ENCODE data around the gene SNED1.
"Not testable (repeated sequence)": the region's sequence is repeated elsewhere in the genome, so short reads cannot be mapped to it uniquely, and the experiment has no call there.

The SNED1 gene

DNA sequence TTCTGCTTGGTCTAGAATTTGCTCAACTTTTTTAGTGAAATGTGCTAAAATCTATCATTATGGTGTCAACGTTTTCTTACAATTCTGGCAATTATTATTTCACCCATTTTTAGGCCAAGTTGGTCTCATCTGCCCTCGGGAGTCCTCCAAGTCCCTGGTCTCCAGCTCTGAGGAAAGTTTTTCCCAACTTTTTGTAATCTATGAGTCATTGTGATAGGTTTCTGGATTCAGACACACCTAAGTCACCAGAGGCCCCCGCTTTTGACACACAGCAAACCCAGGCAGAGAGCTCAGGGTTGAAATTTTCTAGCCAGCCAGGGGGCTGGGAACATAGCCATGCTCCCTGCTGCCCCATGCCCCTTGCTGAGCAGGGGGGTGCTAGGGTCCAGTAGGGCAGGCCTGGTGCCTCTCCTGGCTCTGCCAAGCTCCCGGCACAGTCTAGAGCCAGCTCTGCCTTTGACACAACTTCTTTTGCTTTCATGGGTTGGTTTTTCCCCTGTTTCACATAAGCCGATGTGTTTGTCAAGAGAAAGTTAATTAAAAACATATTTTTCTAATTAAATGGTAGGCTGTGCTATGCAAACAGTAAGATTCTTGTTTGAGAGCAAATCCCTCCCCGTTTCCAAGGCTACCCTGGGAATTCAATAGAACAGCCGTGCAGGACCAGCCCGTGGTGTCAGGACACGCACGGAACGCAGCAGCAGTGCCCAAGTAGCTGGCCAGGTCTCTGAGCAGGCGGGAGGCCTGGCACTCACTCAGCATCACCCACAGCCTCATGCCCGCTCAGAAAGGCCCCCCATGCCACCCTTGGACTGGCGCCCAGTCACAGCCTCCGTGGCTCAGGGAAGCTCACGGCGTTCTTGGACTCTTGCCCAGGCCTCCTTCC is 25.5 kb upstream of the SNED1 start:
- peak; percentile 39 for DNase-seq

DNA sequence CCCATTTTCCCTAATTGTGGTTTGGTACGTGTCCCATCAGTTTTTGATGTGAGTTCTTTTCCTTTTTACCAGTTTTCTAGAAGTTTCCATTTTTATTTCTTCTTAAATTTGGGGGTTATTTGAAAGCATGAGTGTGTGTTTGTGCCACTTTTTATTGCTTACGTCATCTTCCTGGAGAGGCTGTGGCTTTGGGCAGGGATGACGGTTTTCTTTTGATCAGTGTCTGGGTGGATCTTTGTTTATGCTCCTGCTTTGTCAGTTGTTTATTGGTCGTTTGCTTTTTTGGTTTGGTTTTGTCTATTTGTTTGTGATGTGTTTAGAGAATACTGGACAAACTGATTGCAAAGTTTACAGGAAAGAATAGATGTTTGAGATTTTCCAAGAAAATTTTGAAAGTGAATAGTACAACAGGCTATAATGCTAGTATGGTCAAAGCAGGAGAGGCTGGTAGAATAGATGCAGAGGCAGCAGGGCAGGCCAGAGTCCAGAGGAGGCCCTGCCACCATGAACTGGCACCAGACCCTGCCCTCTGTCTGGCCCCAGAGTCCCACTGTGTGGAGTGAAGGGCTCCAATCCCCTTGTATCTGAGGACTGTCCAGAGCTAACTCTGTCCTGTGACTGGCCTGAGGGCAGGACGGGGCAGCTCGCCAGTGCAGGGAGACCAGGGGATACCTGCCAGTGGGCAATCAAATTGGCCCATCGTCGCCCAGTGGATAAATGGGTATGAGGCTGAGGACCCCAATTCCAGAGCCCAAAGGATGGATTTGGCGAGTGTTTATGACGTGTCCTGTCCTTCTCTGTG is 23.4 kb upstream of the SNED1 start:
- no peak for DNase-seq

DNA sequence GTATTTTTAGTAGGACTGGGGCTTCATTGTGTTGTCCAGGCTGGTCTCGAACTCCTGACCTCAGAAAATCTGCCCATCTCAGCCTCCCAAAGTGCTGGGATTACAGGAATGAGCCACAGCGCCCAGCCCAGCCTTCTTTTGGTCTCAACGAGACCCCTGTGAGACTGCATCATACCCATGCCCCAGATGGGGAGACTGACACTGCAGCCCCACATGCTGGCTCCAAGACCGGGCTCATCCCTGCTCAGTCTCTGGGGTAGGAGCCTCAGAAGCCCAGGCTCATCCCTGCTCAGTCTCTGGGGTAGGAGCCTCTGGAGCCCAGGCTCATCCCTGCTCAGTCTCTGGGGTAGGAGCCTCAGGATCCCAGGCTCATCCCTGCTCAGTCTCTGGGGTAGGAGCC is 22.5 kb upstream of the SNED1 start:
- not testable (repeated sequence) for DNase-seq

DNA sequence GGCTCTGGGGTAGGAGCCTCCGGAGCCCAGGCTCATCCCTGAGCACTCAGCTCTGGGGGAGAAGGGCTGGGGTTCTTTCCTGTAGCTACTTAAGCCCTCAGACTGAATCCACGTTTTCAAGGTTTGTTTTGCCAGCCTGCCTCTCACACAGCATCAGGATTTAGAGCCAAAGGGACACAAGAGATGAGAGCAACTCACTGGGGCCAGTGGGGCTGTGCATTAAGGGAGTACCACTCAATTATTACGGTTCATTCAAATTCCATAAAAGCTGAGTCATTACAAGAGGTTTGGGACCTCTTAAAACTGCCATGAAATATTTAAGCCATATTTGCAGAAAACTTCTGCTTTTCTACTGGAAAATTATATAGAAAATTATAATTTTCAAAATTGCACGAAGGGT is 17.1 kb upstream of the SNED1 start:
- DNase-seq: no peak

DNA sequence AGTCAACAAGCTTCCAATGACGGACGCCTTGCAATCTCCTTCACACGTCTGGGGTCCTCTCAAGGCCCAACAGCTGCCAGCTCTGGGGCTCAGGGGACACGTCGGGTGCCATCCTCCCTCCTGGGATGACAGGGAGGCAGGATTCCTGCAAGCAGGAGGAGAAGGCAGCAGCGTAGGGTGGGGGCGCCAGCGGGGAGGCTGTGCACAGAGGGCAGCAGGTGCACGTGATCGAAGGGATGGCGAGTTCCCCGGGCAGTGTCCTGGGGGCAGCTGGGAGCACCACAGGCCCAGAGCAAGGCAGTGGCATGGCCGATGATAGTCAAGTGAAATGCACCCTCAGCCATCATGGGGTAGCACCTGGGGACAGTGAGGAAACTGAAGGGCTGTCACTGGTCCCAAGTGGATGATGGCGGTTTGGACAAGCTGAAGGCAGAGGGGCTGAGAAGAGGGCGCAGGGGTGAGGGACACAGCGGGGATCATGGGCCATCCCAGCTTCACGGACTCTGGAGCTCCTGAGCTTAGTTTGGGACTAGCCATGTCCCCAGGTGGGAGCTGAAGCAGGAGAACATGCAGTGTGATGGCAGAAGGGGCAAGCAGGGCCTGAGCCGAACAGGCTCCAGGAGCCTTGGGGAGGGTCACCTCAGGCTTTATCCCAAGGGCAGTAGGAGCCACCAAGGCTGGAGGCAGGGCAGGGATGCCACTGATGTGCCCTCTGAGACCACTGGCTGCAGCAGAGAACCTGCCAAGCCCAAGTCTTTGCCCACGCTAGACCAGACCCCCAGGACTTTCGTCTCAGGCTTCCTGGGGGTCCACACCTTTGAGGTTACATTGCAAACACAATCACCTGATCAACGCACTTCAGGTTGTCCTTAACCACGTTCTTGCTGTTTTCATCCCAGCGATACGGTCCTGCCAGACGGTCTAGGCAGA is 16.3 kb upstream of the SNED1 start:
- no peak for DNase-seq

DNA sequence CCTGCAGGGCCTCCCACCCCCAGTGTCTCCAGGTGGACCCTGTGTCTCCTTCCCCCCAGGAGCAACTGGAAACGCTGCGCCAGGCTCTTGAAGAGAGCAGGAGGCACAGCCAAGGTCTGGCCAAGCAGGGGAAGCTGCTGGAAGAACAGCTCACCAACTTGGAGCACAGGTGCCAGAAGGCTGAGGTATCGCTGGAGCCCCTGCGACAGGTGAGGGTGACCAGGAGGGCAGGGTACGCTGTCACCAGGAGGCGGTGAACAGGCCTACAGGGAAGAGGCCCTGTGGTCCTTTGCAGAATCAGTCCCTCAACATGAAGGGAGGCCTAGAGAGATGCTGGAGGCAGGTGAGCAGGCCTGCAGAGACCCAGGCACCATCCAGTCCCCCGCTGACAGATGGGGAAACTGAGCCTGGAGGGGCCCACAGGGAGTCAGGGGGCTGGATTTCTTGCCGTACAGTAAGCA is 15.6 kb upstream of the SNED1 start:
- DNase-seq: no peak

DNA sequence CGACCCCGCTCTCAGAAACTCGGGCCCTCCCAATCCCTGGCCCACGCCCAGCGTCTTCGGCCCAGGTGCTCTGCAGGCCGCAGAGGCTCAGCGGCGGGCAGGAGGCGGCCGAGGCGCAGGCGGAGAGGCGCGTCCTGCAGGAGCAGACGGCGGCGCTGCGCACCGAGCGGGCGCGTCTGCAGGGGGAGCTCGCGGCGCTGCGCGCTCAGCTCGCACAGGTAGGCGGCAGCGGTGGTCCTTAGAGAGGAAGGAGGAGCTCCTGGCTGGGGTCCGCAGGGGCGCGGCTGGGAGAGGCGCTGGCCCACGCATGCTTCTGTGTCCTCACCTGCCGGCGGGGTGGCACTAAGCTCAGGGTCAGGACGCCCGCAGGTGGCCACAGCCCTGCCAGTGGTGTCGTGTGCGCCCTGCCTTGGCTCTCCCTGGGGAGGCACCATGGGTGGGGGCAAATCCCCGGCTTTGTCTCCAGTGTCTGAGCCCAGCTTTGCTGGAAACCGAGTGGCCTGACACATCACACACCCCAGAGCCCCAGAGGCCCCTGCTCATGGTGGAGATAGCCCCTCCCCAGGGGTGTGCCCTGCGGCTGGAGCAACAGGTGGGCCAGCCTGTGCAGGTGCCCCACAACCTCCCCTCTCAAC is 14.9 kb upstream of the SNED1 start:
- DNase-seq: peak; percentile 32

DNA sequence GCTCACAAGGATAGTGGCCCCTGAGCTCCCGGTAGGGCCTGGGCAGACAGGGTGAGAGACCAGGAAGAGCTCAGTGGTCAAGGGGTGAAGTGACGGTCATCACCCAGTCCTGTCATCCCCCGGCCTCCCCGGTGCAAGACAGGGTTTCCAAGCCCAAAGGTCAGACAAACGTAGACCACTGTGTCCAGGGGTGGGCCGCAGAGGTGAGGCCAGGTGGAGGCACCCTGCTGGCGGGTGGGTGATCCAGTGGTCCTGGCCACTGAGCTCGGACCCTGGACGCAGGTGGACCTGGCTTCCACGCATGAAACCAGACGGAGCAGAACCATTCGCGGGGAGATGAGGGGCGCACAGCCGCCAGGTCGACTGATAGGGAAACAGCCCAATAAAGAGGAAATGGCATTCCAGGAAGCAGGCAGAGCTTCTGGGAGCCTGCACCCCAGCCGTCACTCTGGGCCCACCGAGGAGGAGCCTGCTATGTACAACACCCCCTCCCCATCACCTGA is 14.4 kb upstream of the SNED1 start:
- no peak for DNase-seq

DNA sequence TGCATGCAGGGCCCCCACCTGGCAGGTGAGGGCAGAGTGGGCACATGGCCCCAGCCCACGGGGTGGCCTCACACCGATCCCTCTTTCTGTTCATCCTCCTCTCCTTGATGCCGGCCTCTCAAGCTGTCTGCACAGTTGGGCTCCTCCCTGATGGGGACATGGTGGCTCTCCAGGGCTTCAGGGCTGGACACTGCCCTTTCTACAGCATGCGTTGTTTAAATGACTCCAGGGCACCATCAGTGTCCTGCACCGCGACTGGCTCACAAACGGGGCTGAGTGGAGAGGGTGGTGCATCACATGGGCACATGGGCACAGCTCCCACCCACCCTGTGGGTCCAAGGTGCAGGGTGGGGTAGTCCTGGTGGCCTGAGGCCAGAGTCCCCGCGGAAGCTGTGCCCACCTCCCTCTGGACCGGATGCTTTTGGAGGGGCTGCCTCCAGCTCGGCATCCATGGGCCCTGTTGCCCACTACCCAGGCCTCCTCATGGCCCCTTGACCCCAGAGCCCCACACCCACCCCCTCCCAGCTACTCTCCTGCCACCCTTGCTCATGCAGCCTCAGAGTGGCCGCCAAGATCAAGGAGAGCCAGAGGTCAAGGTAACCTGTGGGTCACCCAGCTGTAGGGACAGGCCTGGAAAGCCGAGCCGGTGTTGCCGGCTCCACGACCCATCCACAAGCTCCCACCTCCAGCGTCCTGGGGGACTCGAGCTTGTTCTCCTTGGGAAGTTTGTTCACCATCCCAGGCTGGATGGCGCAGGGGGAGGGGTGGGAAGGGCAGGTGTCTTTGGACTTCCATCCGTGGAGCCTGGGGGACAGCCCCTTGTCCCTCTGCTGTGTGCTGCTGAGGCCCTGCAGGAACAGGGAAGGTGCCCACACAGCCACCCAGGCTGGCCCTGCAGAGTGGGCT is 12.3 kb upstream of the SNED1 start:
- no peak for DNase-seq

DNA sequence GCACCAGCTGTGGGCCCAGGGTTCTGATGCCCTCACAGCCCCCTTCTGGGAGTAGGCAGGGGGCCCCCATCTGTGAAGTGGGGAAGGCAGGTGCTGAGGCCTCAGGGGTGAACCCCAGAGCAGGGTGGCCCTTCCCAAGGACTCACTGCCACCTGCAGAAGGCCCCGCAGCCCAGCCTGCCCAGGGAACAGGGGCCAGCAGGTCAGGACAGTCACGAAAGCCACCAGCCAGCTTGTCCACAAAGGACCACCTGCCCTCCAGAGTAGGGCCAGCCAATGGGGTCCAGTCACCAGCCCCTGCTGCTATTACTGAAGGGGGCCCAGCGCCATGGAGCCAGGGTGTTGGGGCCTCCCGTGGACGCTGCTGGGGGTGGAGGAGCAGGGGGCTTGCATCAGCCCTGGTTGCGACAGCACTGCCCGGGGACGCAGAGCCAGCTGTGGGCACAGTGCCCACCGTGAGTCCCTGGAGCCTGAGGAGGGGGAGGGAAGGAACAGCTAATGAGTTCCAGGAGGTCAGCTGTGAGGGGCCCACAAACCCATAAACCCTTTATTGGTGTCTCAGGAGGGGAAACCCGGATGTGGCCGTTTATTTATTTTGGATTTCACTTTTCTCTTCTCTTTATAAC is 11.5 kb upstream of the SNED1 start:
- DNase-seq: no peak

DNA sequence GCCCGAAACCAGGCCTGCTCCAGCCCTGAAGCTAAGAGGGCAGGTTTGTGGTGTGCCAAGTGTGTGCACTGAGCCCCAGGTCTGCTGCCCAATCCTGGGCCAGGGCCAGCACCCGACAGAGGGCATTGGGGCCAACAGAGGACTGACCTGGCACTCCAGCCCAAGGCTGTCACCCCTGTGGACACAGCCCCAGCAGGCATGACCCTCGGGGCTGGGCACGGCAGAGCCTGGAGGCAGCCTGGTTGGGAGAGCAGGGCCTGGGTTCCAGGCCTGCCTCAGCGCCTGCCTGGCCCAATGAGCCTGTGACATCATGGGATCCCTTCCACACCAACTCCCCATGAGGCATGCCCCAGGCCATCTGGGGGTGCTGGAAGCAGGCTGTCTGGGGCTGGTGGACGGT is 10.8 kb upstream of the SNED1 start:
- no peak for DNase-seq

DNA sequence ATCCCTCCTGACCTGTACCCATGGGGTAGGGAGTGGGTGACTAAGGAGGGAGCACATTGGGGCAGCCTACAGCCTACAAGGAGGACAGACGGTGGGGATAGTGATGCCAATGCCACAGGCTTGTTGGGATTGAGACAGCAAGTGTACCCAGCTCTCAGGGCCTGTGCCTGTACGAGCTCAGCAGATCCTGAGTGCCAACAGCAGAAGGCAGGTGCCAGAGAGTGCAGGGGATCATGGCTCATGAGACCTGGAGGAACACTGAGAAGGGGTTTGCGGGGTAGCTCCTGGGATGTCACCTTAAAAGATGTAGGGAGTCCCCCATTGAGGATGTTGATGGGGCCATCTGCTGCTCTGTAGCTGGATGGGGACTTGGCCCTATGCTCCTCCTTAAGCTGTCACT is 10.3 kb upstream of the SNED1 start:
- DNase-seq: no peak

DNA sequence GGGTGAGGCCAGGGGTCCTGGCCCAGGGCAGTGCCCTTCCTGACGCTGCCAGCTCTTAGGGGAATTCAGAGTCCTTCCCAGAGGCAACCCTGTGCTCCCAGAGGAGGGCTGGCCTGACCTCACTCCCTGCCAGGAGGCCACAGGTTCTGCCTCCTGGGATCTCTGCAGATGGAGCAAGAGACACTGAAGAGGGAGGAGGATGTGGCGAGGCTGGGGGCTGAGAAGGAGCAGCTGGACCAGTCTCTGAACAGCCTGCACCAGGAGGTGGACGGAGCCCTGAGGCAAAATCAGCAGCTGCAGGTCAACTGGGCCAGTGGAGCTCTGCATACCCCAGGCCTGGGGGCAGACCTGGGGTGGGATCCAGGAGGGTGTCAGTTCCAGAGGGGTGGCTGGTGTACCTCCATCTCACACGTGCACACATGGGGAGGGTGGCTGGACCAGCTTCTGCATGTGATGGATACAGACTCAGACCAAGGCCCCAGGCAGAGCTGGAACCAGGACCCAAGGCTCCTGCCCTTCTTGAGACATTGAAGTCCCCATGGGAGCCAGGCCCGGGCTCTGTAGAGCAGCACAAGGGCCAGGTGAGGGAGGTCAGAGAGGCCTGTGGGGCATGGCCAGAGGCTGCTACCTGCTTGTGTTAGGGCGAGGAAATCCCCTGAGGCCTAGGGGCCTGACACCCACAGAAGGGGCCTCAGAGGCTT is 9.7 kb upstream of the SNED1 start:
- DNase-seq: no peak

DNA sequence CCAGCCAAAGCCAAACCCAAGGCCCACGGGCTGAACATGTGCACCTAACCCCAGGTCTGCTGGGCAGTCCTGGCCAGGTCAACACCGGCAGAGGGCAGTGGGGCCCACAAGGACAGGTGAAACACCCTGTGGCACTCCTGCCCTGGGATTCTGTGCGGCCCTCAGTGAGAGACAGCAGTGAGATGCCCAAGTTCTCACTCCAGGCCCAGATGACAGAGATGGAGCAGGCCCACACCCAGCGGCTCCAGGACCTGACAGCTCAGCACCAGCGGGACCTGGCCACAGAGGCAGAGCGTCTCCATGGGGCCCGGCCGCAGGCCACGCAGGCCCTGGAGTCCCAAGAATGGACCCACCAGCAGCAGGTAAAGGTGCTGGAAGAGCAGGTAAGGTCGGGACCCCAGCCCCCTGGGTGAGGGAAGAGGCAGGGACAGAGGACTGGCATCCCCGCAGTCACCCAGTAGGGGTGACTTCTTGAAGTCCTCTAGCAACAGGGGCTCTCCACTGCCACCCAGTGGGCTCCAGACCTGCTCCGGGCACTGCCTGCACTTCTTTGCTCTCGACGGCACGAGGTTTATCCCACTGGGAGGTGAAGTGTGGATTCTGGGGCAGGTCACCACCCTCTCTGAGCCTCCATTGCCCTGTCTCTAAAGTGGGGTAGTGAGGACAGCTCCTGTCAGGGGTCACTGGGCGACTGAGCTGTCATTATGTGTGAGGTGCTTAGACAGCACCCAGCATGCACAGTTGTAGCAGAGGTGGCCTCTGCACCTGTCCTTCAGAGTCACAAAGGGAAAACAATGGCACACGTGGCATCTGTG is 8.8 kb upstream of the SNED1 start:
- no peak for DNase-seq

DNA sequence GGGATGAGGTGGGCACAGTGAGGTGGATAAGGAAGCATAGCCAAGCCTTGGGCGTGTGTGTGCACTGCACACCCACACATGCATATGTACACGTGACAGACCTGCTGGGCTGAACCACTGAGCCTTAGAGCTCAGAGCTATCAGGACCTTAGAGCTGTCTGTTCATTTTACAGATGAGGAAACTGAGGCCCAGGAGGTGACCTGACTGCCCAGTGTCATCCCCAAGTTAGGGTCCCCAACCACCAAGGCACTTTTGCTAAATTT is 8.2 kb upstream of the SNED1 start:
- DNase-seq: no peak

DNA sequence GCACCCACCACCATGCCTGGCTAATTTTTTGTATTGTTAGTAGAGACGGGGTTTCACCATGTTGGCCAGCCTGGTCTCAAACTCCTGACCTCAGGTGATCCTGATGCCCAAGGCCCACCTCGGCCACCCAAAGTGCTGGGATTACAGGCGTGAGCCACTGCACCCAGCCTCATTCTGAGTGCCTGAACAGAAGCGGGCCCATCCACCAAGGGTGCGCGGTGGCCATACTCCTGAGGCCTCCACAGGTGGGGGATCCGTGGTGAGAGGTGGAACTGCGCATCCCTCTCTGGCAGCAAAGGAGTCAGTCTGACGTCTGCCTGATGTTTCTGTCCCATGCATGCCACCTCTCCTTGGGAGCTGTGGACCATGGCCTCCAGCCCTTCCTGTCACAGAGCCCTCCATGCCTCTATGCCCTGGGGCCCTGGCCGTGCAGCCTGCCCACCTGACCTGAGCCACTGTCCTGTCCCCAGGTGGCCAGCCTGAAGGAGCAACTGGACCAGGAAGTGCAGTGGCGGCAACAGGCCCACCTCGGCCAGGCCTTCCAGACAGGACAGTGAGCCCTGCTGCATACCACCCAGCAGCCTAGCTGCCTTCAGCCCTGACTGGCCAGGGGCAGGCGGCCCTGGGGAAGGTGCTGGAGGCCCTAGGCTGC is 7.6 kb upstream of the SNED1 start:
- no peak for DNase-seq

DNA sequence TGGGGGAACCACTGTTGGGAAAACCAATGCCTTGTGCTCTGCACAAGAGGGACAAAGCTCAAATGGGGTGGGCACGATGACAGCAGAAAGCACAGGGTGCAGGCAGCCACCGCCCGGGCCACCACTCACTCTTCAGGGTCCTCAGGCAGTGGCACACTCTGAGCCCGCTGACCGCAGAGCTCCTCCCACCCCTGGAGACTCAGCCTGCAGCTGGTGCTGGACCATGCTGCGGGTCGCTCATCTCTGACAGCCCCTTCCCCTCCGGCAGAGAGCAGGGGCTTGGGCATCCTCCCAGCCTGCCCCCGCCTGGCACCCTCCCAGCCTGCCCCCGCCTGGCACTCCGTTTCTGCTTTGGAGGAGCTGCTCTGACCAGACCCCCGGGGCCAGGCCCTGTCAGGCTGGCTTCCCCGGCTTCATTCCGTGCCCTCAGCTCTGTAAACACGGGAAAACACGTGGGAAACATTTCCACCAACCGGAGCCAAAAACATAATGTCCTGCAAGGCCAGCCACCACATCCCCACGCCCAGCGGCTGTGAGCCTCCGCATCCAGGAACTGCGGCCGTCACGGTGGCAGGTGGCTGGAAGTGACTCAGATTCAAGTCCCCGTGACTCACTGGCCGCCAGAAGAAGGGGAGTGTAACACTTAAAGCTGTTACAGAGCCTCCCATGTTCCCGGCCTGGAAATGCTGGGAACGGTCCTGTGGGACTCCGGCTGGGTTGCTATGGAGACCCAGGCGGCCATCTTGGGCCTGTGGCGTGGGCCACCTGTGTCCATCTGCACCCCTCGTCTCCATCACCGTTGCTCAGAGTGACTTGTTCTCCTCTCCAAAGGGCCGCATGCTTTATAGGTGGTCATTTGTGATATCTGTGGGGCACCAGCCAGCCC is 6.8 kb upstream of the SNED1 start:
- DNase-seq: peak; percentile 65
